HL-60 (cell line): ENCODE measurements around the gene NHLRC2.

Experiments
- DNase-seq, 2 experiments: peaks; one replicate each; pipeline ENCODE4 v3.0.0-alpha.2; 2010 to 2020; ENCODE audit warnings: low read depth in 1 of 2, low spot score in 1 of 2
- H3K27ac ChIP-seq: fragments of 250-450 bp; sonication (Bioruptor Pico); replicated peaks from 2 replicates; pipeline ENCODE4 v1.5.1; 2020; ENCODE audit warnings: mild to moderate bottlenecking, moderate library complexity
- H3K27me3 ChIP-seq: fragments of 250-450 bp; sonication (Bioruptor Pico); 2 replicates; pipeline ENCODE4 v1.5.1; 2021; ENCODE audit warnings: mild to moderate bottlenecking, moderate library complexity; ENCODE audit not compliant: insufficient read depth, poor library complexity, severe bottlenecking
- H3K4me3 ChIP-seq: replicated peaks from 2 replicates; pipeline ENCODE4 v1.5.1; 2011; ENCODE audit warnings: mild to moderate bottlenecking, control low read depth, low read length; ENCODE audit not compliant: insufficient read depth
- GABPA ChIP-seq: IDR thresholded peaks from 2 replicates; pipeline ENCODE4 v1.6.1; 2012; ENCODE audit warnings: low read depth
- POLR2AphosphoS5 ChIP-seq: IDR thresholded peaks from 2 replicates; pipeline ENCODE4 v1.6.1; 2012; ENCODE audit warnings: low read depth
- SPI1 ChIP-seq: IDR thresholded peaks from 2 replicates; pipeline ENCODE4 v1.6.1; 2012; ENCODE audit warnings: low read depth, mild to moderate bottlenecking, borderline replicate concordance
- TF ChIP-seq, protein P1 (sequence below): IDR thresholded peaks from 2 replicates; pipeline ENCODE4 v1.6.1; 2012; ENCODE audit warnings: low read depth; ENCODE audit not compliant: insufficient replicate concordance
- TF ChIP-seq, protein P2 (sequence below): IDR thresholded peaks from one replicate; pipeline ENCODE4 v1.5.1; 2011; ENCODE audit warnings: low read length, control low read depth, inconsistent platforms; ENCODE audit not compliant: insufficient read depth

NHLRC2 gene

DNA sequence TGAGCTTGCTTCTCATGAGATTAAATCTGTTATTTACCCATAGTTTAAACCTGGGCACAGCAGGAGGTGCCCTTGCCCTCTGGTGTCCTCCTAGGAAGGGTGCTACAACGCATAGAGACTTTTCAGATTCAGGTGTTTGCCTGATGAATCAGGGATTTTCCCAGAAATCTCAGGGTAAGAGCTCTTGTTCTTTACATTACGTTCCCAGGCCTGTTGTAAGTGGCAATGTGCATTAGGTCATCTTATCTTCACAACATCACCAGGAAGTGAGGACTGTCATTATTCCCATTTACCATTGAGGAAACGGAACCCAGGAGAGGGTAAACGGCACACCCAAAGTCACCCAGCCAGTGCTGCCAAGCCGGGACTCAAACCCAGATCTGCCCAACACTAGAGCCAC is 73.0 kb downstream of the NHLRC2 start:
- TF ChIP-seq, protein P1, sequence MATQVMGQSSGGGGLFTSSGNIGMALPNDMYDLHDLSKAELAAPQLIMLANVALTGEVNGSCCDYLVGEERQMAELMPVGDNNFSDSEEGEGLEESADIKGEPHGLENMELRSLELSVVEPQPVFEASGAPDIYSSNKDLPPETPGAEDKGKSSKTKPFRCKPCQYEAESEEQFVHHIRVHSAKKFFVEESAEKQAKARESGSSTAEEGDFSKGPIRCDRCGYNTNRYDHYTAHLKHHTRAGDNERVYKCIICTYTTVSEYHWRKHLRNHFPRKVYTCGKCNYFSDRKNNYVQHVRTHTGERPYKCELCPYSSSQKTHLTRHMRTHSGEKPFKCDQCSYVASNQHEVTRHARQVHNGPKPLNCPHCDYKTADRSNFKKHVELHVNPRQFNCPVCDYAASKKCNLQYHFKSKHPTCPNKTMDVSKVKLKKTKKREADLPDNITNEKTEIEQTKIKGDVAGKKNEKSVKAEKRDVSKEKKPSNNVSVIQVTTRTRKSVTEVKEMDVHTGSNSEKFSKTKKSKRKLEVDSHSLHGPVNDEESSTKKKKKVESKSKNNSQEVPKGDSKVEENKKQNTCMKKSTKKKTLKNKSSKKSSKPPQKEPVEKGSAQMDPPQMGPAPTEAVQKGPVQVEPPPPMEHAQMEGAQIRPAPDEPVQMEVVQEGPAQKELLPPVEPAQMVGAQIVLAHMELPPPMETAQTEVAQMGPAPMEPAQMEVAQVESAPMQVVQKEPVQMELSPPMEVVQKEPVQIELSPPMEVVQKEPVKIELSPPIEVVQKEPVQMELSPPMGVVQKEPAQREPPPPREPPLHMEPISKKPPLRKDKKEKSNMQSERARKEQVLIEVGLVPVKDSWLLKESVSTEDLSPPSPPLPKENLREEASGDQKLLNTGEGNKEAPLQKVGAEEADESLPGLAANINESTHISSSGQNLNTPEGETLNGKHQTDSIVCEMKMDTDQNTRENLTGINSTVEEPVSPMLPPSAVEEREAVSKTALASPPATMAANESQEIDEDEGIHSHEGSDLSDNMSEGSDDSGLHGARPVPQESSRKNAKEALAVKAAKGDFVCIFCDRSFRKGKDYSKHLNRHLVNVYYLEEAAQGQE, result no peak
- TF ChIP-seq SPI1 (no peak), GABPA (no peak), POLR2AphosphoS5 (no peak)
- TF ChIP-seq, protein P2, sequence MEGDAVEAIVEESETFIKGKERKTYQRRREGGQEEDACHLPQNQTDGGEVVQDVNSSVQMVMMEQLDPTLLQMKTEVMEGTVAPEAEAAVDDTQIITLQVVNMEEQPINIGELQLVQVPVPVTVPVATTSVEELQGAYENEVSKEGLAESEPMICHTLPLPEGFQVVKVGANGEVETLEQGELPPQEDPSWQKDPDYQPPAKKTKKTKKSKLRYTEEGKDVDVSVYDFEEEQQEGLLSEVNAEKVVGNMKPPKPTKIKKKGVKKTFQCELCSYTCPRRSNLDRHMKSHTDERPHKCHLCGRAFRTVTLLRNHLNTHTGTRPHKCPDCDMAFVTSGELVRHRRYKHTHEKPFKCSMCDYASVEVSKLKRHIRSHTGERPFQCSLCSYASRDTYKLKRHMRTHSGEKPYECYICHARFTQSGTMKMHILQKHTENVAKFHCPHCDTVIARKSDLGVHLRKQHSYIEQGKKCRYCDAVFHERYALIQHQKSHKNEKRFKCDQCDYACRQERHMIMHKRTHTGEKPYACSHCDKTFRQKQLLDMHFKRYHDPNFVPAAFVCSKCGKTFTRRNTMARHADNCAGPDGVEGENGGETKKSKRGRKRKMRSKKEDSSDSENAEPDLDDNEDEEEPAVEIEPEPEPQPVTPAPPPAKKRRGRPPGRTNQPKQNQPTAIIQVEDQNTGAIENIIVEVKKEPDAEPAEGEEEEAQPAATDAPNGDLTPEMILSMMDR, result no peak
- Histone ChIP-seq H3K27me3 (no peaks in the 10 kb centered on the region), H3K4me3 (no peak overlapping the region), H3K27ac (no peak overlapping the region)
- DNase-seq, result no peak

DNA sequence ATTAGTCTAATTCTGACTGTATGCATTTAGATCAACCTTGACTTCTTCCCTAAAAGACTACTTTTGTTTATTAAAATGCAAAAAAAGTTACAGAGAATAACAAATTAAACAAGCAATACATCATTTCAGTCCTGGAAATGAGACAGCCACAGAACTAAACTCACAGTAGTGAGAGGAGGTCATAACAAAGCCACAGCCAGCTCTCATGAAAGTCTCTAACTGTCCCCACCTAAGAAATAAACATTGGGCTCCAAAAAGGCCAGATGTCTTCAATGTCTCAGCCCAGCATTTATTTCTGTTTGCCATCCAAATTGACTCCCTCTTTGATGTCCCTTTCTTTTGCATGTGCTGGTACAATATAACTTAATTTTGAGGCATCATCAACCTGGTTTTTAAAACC is 74.4 kb downstream of the NHLRC2 start:
- no peak for DNase-seq
- TF ChIP-seq, protein P2, result no peak
- no peak for TF ChIP-seq POLR2AphosphoS5
- TF ChIP-seq, protein P1, result no peak
- no peak for TF ChIP-seq SPI1
- no peak for TF ChIP-seq GABPA
- Histone ChIP-seq H3K27ac (no peak overlapping the region), H3K27me3 (no peaks in the 10 kb centered on the region), H3K4me3 (no peak overlapping the region)

DNA sequence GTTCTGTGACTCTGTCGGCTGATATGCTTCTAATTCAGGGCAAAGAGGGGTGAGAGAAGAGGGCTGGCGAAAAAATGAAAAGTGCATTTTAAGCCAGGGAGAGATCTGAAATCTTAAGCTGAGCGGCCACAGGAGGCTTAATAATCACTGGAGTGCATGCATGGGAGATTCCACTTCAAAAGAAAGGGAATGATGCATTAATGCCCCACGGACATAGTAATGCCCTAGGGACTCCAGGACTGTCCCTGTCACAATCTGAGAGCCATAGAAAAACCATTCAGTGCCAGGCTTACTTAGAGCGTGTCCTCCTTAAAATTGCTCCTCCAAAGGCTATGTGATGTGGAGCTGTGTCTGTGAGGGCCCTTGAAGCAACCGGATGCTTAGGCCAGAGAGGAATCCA is 75.1 kb downstream of the NHLRC2 start:
- no peak overlapping the region for H3K4me3 ChIP-seq
- TF ChIP-seq, protein P2, result no peak
- TF ChIP-seq GABPA (no peak), SPI1 (no peak), POLR2AphosphoS5 (no peak)
- TF ChIP-seq, protein P1, result no peak
- H3K27me3 ChIP-seq, result no peaks in the 10 kb centered on the region
- H3K27ac ChIP-seq, result no peak overlapping the region
- no peak for DNase-seq
